ENCODE data around the gene TMEM145.

TMEM145 gene

DNA sequence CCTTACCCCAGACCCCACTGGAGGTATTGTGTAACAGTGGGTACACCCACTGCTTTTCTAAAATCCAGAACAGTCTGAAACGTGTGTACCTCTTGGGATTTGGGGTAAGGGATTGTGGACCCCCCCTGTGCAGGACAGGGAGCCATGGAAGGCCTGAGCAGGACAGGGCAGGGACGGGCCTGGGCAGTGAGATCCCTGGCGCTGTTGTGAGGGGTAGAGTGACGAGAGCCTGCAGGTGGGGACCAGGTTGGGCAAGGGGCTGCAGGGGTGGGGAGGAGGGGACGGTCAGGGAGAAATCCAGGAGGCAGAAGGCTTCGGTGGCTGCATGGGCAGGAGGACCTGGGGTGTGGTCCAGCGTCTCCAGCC, 48.4 kb downstream of the TMEM145 start:
- DNase-seq (ENCODE audit: low read depth) = no peak

DNA sequence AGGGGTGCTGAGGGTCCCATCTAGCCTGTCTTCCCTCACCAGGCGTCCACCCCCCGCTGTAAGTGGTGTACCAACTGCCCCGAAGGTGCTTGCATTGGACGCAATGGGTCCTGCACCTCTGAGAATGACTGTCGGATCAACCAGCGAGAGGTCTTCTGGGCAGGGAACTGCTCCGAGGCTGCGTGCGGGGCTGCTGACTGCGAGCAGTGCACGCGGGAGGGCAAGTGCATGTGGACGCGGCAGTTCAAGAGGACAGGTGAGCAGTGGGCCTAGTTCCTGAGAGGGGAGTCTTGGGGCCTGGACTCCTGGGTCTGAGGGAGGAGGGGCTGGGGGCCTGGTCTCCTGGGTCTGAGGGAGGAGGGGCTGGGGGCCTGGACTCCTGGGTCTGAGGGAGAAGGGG, 49.2 kb downstream of the TMEM145 start:
- DNase-seq (ENCODE audit: low read depth) = no peak

DNA sequence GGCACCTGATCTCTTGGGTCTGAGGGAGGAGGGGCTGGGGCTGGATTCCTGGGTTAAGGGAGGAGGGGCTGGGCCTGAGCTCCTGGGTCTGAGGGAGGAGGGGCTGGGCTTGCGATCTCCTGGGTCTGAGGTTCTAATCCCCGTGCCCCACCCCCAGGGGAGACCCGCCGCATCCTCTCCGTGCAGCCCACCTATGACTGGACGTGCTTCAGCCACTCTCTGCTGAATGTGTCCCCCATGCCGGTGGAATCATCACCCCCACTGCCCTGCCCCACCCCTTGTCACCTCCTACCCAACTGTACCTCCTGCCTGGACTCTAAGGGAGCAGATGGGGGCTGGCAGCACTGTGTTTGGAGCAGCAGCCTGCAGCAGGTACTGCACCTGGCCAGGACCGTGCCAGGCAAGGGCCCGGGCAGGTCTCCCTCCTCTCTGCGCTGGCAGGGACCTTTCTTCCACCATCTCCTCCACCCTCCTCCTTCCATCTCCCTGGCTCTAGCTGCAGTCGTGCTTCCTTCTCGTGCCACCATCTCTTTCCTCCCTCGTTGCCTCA, 49.9 kb downstream of the TMEM145 start:
- DNase-seq (ENCODE audit: low read depth) = no peak

DNA sequence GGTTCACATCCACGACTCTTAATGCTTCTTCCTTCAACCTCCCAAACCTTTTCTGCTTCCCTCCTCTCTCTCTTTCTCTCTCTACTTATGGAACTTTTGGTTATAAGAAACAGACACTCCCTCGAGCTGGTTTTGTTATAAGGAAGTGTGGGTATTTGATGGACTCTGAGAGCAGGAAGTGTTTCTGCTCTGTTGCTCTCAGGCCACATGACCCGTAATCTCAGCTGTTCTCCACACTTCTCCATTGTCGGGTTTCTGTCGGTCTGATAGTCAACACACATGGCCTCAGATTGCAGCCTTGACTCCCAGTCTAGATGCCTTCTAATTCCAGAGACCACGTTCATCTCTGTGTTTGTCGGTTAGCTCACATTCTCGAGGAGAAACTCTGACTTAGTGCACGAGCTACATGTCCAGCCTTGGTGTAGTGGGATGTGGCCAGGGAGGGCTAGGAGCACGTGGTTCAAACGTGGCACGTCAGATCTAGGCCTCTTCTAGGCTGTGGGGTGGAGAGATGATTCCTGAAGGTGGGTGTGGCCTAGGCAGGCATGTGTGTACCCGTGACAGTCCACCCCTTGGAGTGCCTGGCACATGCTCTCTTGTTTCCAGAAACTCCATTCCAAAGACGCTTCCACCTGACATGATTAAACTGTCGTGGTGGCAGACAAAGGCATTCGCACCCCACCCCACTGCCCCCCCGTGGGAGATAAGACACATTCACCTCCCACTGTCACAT, 50.7 kb downstream of the TMEM145 start:
- no peak for DNase-seq (ENCODE audit: low read depth)

DNA sequence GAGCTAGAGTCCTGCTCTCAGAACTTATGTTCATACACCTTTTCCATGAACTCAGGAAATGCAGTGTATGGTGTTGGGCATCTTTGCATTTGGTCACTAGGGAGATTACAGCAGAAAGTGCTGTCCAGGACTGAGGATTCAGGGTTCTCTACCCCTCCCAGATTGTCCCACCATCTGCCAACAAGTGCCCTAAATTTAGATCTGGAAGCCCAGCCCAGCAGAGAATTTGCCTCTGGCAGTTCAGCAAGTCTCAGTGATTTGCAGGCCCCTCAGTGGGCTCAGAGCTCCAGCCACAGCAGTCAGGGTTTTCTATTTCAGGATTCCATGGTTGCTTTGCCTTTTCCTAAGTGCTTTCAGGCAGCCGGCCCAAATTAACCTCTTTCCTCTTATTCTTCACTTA, 53.6 kb downstream of the TMEM145 start:
- no peak for DNase-seq (ENCODE audit: low read depth)

DNA sequence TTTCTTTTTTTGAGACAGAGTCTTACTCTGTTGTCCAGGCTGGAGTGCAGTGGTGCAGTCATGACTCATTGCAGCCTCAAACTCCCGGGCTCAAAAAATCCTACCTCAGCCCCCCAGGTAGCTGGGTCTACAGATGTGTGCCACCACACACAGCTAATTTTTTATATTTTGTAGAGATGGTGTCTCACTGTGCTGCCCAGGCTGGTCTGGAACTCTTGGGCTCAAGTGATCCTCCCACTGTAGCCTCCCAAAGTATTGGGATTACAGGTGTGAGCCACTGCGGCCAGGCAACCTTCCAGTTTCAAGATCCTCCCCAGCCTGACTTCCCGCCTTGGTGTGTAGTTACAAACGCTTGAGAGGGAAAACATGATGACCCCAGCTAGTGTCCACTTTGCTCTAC, 54.8 kb downstream of the TMEM145 start:
- DNase-seq (ENCODE audit: low read depth) = no peak

DNA sequence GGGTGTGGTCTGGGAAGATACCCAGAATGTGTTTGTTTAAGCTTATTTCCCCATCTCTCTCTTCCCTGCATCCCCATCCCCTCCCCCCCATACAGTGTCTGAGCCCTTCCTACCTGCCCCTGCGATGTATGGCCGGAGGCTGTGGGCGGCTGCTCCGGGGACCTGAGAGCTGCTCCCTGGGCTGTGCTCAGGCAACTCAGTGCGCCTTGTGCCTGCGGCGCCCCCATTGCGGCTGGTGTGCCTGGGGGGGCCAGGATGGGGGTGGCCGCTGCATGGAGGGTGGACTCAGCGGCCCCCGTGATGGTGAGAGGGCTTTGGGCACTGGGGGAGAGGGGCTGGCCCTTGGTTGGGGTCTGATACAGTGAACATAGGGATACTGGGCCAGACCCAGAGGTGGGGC, 55.3 kb downstream of the TMEM145 start:
- no peak for DNase-seq (ENCODE audit: low read depth)

DNA sequence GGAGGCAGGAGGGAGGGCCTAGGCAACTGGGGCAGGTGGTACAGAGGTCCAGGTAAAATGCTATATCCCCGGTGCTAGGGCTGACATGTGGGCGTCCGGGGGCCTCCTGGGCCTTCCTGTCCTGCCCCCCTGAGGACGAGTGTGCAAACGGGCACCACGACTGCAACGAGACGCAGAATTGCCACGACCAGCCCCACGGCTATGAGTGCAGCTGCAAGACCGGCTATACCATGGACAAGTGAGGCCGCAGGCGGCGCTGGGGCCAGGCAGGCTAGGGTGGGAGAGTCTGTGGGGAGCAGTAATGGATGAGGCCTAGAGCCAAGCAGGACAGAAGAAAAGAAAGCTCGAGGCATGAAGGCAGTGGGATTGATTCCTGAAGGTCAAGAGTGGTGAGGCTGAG, 55.7 kb downstream of the TMEM145 start:
- DNase-seq (ENCODE audit: low read depth) = no peak

DNA sequence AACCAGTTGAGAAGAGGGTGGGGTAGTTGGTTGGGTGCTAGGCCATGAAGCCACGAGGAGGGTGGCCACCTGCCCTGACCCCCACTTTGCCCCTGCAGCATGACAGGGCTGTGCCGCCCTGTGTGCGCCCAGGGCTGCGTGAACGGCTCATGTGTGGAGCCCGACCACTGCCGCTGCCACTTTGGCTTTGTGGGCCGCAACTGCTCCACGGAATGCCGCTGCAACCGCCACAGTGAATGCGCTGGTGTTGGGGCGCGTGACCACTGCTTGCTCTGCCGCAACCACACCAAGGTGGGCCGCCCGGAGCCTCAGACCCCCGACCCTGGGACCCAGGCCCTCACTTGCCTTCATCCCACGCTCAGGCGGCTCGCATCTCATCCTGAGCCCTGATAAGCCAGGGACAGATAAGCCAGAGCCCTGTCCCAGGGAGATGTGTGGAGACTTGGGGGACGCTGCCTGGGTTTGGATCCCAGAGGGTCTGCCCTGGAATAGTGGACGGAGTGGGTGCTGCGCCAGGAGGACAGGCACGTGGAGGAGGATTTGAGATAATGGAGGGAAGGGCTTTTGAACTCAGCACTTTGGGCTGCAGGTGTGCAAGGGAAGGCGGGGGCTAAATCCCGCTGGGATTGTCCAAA, 56.4 kb downstream of the TMEM145 start:
- DNase-seq (ENCODE audit: low read depth) = no peak

DNA sequence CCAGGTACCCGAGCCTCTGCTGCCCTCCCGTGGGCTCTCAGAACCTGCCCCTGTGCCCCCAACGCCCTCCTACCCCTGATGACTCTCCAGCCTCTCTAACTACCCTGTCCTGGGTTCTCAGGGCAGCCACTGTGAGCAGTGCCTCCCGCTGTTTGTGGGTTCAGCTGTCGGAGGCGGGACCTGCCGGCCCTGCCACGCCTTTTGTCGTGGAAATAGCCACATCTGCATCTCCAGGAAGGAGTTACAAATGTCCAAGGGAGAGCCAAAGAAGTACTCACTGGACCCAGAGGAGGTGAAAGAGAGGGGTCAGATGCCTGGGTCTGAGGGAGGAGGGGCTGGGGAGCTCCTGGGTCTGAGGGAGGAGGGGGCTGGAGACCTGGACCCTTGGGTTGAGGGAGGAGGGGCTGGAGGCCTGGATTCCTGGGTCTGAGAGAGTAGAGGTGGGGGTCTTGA, 57.0 kb downstream of the TMEM145 start:
- no peak for DNase-seq (ENCODE audit: low read depth)

DNA sequence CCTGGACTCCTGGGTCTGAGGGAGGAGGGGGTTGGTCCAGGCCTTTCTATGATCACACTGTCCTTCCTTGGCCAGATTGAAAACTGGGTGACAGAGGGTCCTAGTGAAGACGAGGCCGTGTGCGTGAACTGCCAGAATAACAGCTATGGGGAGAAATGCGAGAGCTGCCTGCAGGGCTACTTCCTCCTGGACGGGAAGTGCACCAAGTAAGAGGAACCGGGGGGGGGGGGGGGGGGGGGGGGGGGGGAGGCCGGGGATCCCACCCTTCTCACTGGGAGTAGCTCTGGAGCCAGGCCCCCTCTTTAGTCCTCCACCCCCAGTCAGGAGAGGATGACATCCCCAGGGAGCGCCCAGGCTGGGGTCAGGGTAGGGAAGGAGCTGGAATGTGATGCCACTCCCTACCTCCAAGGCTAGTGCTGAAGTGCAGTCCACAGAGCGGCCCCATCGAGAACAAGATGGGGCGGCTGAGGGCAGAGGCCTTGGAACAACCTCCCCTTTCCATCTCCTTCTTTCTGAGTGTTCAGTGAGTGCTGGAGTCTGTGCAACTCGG, 57.6 kb downstream of the TMEM145 start:
- DNase-seq (ENCODE audit: low read depth) = no peak

Measured in T follicular helper cell (primary cell).